Endothelial cell (in vitro differentiated cells): ENCODE measurements around the gene TMEM59L. TPM values are rescaled to one million over a fixed set of nuclear protein-coding genes. Genes with fewer than 3 reads are reported as not detected.

Experiments
- DNase-seq: peaks from one replicate; pipeline ENCODE4 v3.0.0; 2021; ENCODE audit warnings: low spot score
- H3K27ac Mint-ChIP-seq: one replicate; pipeline ENCODE4 v1.8.0; 2021; ENCODE audit warnings: mixed read lengths, inconsistent platforms; ENCODE audit not compliant: unreplicated experiment
- H3K27me3 Mint-ChIP-seq: one replicate; pipeline ENCODE4 v1.8.0; 2021; ENCODE audit warnings: mild to moderate bottlenecking, moderate library complexity, mixed read lengths, inconsistent platforms; ENCODE audit not compliant: unreplicated experiment
- H3K36me3 Mint-ChIP-seq: one replicate; pipeline ENCODE4 v1.8.0; 2021; ENCODE audit warnings: mild to moderate bottlenecking, low read depth, mixed read lengths, inconsistent platforms; ENCODE audit not compliant: unreplicated experiment
- H3K4me1 Mint-ChIP-seq: one replicate; pipeline ENCODE4 v1.8.0; 2021; ENCODE audit warnings: mild to moderate bottlenecking, mixed read lengths, inconsistent platforms; ENCODE audit not compliant: unreplicated experiment
- H3K4me3 Mint-ChIP-seq: one replicate; pipeline ENCODE4 v1.8.0; 2021; ENCODE audit warnings: mild to moderate bottlenecking, mixed read lengths, inconsistent platforms; ENCODE audit not compliant: unreplicated experiment
- H3K9me3 Mint-ChIP-seq: one replicate; pipeline ENCODE4 v1.8.0; 2021; ENCODE audit warnings: mixed read lengths, inconsistent platforms; ENCODE audit not compliant: unreplicated experiment
- CTCF ChIP-seq: fragments of 200-600 bp; sonication (generic); IDR thresholded peaks from one replicate; pipeline ENCODE4 v1.5.0; 2021; ENCODE audit warnings: antibody characterized with exemption; ENCODE audit not compliant: unreplicated experiment
- total RNA-seq: library from RNA; stranded (reverse); fragmentation: NEBNext Ultra II Directional; extraction: Animal tissue kit (Norgen Biotek cat#: 25700); gene quantifications from one replicate; pipeline ENCODE4 v1.2.1, GENCODE V29; 2021; ENCODE audit not compliant: unreplicated experiment

Gene TMEM59L
- total RNA-seq, 1 donor from 2014 or later: 0.15 TPM

- TF ChIP-seq CTCF: no peak
- Mint-ChIP-seq H3K4me3 (peak overlapping the region; percentile 91), H3K4me1 (peaks cover 38% of the 10 kb centered on the region), H3K36me3 (peaks cover 12% of the 10 kb centered on the region), H3K27me3 (peaks cover 14% of the 10 kb centered on the region), H3K27ac (peak overlapping the region; percentile 86), H3K9me3 (no peaks in the 10 kb centered on the region)
- DNase-seq: no peak
These were observed 25.1 kb upstream of the TMEM59L start for GRCh38 chr19:18587561-18587960.

- Mint-ChIP-seq H3K9me3 (no peaks in the 10 kb centered on the region), H3K27me3 (peaks cover 18% of the 10 kb centered on the region), H3K36me3 (peaks cover 12% of the 10 kb centered on the region), H3K4me3 (peak overlapping the region; percentile 91), H3K27ac (peak overlapping the region; percentile 86), H3K4me1 (peaks cover 38% of the 10 kb centered on the region)
- no peak for TF ChIP-seq CTCF
- no peak for DNase-seq
These were observed 24.6 kb upstream of the TMEM59L start for GRCh38 chr19:18587962-18588610.

- H3K27ac Mint-ChIP-seq: peak within 1 kb of the TSS; percentile 86
- no peaks in the 10 kb centered on the region for H3K9me3 Mint-ChIP-seq
- H3K36me3 Mint-ChIP-seq: peaks cover 12% of the 10 kb centered on the region
- peaks cover 41% of the 10 kb centered on the region for H3K4me1 Mint-ChIP-seq
- DNase-seq: peak; percentile 85
- peaks cover 21% of the 10 kb centered on the region for H3K27me3 Mint-ChIP-seq
- peak within 1 kb of the TSS; percentile 93 for H3K4me3 Mint-ChIP-seq
- TF ChIP-seq CTCF: peak; percentile 90
These were observed 23.9 kb upstream of the TMEM59L start, which contains the start of gene REX1BD for GRCh38 chr19:18588611-18589379. Gene REX1BD, plus strand, starts transcription at chr19:18588798. Its CDS starts 4 bp downstream, at chr19:18588802.

GRCh38 chr19:18589380-18590272 is 23.0 kb upstream of the TMEM59L start:
- peak; percentile 76 for DNase-seq
- H3K27ac Mint-ChIP-seq: peak overlapping the region; percentile 67
- H3K4me1 Mint-ChIP-seq: peaks cover 38% of the 10 kb centered on the region
- H3K27me3 Mint-ChIP-seq: peaks cover 21% of the 10 kb centered on the region
- no peaks in the 10 kb centered on the region for H3K9me3 Mint-ChIP-seq
- H3K36me3 Mint-ChIP-seq: peaks cover 12% of the 10 kb centered on the region
- H3K4me3 Mint-ChIP-seq: peak overlapping the region; percentile 93
- no peak for TF ChIP-seq CTCF
